ENCODE data around the gene STARD7. TPM values are rescaled to one million over a fixed set of nuclear protein-coding genes. Genes with fewer than 3 reads are reported as not detected.

STARD7 gene
- total RNA-seq, 1 experiment from 2014 or later: 105 TPM

GRCh38 chr2:96250188-96250587 lies 41.6 kb upstream of the STARD7 start:
- CTCF ChIA-PET: no interaction called here
- H3K27ac Mint-ChIP-seq (ENCODE audit: low read depth, unreplicated experiment): no peak overlapping the region
- no TSS peak for BruUV-seq (replicated peaks)

GRCh38 chr2:96249654-96250053 lies 41.0 kb upstream of the STARD7 start:
- H3K27me3 Mint-ChIP-seq (ENCODE audit: insufficient read depth, unreplicated experiment): no peaks in the 10 kb centered on the region
- intact Hi-C loops (cut with micrococcal nuclease): no loop called here
- no peak for DNase-seq (ENCODE audit: unreplicated experiment)
- no peaks in the 10 kb centered on the region for H3K9me3 Mint-ChIP-seq (ENCODE audit: unreplicated experiment)
- no peak for TF ChIP-seq CTCF (IDR thresholded peaks at IDR 0.05; ENCODE audit: unreplicated experiment)
- H3K27ac Mint-ChIP-seq (ENCODE audit: low read depth, unreplicated experiment): no peak overlapping the region
- H3K4me1 Mint-ChIP-seq (ENCODE audit: insufficient read depth, unreplicated experiment): peaks cover 6% of the 10 kb centered on the region
- CTCF ChIA-PET: no interaction called here
- no peak overlapping the region for H3K4me3 Mint-ChIP-seq (ENCODE audit: unreplicated experiment)
- BruUV-seq (replicated peaks): no TSS peak
- peaks cover 32% of the 10 kb centered on the region for H3K36me3 Mint-ChIP-seq (ENCODE audit: insufficient read depth, unreplicated experiment)
- POLR2A ChIA-PET: interaction anchor here (1.6 kb wide), 1 partner anchor 10 kb away, joined by 5 read pairs; no protein-coding TSS in a partner anchor

More at GRCh38 chr2:96250188-96250587, 41.6 kb upstream of the STARD7 start:
- no peak for TF ChIP-seq CTCF (IDR thresholded peaks at IDR 0.05; ENCODE audit: unreplicated experiment)
- Mint-ChIP-seq H3K9me3 (ENCODE audit: unreplicated experiment) (no peaks in the 10 kb centered on the region), H3K36me3 (ENCODE audit: insufficient read depth, unreplicated experiment) (peaks cover 38% of the 10 kb centered on the region), H3K4me1 (ENCODE audit: insufficient read depth, unreplicated experiment) (peaks cover 6% of the 10 kb centered on the region), H3K27me3 (ENCODE audit: insufficient read depth, unreplicated experiment) (no peaks in the 10 kb centered on the region), H3K4me3 (ENCODE audit: unreplicated experiment) (no peak overlapping the region)
- no peak for DNase-seq (ENCODE audit: unreplicated experiment)
- intact Hi-C loops (cut with micrococcal nuclease): no loop called here
- POLR2A ChIA-PET: interaction anchor here (0.5 to 1.6 kb wide), 3 partner anchors 10 to 42 kb away, joined by 3 to 5 read pairs (median 4); partner anchors contain the start of gene STARD7

GRCh38 chr2:96248624-96249023 lies 40.0 kb upstream of the STARD7 start:
- H3K27ac Mint-ChIP-seq (ENCODE audit: low read depth, unreplicated experiment): no peak overlapping the region
- ChIA-PET CTCF (no interaction called here), POLR2A (interaction anchor here (1.1 kb wide), 2 partner anchors 11 to 14 kb away, joined by 3 read pairs; no protein-coding TSS in a partner anchor)
- no peak for TF ChIP-seq CTCF (IDR thresholded peaks at IDR 0.05; ENCODE audit: unreplicated experiment)
- no peak for DNase-seq (ENCODE audit: unreplicated experiment)
- peaks cover 6% of the 10 kb centered on the region for H3K4me1 Mint-ChIP-seq (ENCODE audit: insufficient read depth, unreplicated experiment)
- BruUV-seq (replicated peaks): no TSS peak
- no peaks in the 10 kb centered on the region for H3K27me3 Mint-ChIP-seq (ENCODE audit: insufficient read depth, unreplicated experiment)
- no peaks in the 10 kb centered on the region for H3K9me3 Mint-ChIP-seq (ENCODE audit: unreplicated experiment)
- H3K4me3 Mint-ChIP-seq (ENCODE audit: unreplicated experiment): no peak overlapping the region
- intact Hi-C loops (cut with micrococcal nuclease): no loop called here
- peaks cover 31% of the 10 kb centered on the region for H3K36me3 Mint-ChIP-seq (ENCODE audit: insufficient read depth, unreplicated experiment)

GRCh38 chr2:96247896-96248295 lies 39.3 kb upstream of the STARD7 start:
- Mint-ChIP-seq H3K36me3 (ENCODE audit: insufficient read depth, unreplicated experiment) (peaks cover 29% of the 10 kb centered on the region), H3K4me1 (ENCODE audit: insufficient read depth, unreplicated experiment) (peaks cover 6% of the 10 kb centered on the region), H3K27me3 (ENCODE audit: insufficient read depth, unreplicated experiment) (no peaks in the 10 kb centered on the region), H3K4me3 (ENCODE audit: unreplicated experiment) (no peak overlapping the region), H3K27ac (ENCODE audit: low read depth, unreplicated experiment) (no peak overlapping the region), H3K9me3 (ENCODE audit: unreplicated experiment) (no peaks in the 10 kb centered on the region)
- intact Hi-C loops (cut with micrococcal nuclease): loop anchor here (2.0 kb wide), 1 partner anchor 29 kb away; no protein-coding TSS in a partner anchor
- ChIA-PET CTCF (no interaction called here), POLR2A (interaction anchor here (1.1 to 2.1 kb wide), 3 partner anchors 12 to 15 kb away, joined by 3 to 11 read pairs (median 4); no protein-coding TSS in a partner anchor)
- no peak for TF ChIP-seq CTCF (IDR thresholded peaks at IDR 0.05; ENCODE audit: unreplicated experiment)
- no peak for DNase-seq (ENCODE audit: unreplicated experiment)
- BruUV-seq (replicated peaks): no TSS peak
